Measurements from ENCODE around the gene KRTAP5-4. TPM values are rescaled to one million over a fixed set of nuclear protein-coding genes. Genes with fewer than 3 reads are reported as not detected.

KRTAP5-4 gene
- total RNA-seq, 1 experiment from 2014 or later: not detected

GRCh38 chr11:1624621-1625020 lies 2.7 kb upstream of the KRTAP5-4 start:
- intact Hi-C loops (cut with micrococcal nuclease; ENCODE audit: unreplicated experiment): loop anchor here (10.0 kb wide), 1 partner anchor 80 kb away; no protein-coding TSS in a partner anchor
- CTCF ChIA-PET: no interaction called here

GRCh38 chr11:1623716-1624115 lies 1.8 kb upstream of the KRTAP5-4 start:
- H3K36me3 ChIP-seq (ENCODE audit: insufficient read depth, low read length, poor library complexity, severe bottlenecking): no peaks in the 10 kb centered on the region
- ChIA-PET POLR2A (ENCODE audit: low non-redundant PET) (no interaction called here), CTCF (no interaction called here)
- H3K27me3 ChIP-seq (replicated peaks; ENCODE audit: insufficient read depth, low read depth, low read length, poor library complexity): no peaks in the 10 kb centered on the region
- BruUV-seq (replicated peaks): no TSS peak
- no peak overlapping the region for H3K4me3 ChIP-seq (ENCODE audit: low read depth, low read length, poor library complexity, severe bottlenecking)
- H3K27ac ChIP-seq (ENCODE audit: low read depth, low read length, poor library complexity, severe bottlenecking): no peak overlapping the region
- no peak for TF ChIP-seq EZH2 (IDR thresholded peaks at IDR 0.05; ENCODE audit: borderline replicate concordance, low read depth, low read length, poor library complexity, severe bottlenecking)
- TF ChIP-seq CTCF (conservative IDR thresholded peaks at IDR 0.05; ENCODE audit: low read depth, low read length): no peak
- no peaks in the 10 kb centered on the region for H3K9me3 ChIP-seq (ENCODE audit: low read depth, low read length, poor library complexity, severe bottlenecking)
- intact Hi-C loops (cut with micrococcal nuclease; ENCODE audit: unreplicated experiment): loop anchor here (10.0 kb wide), 1 partner anchor 79 kb away; no protein-coding TSS in a partner anchor
- DNase-seq (ENCODE audit: low spot score): no peak
- H3K4me1 ChIP-seq (ENCODE audit: insufficient read depth, low read length, poor library complexity, severe bottlenecking): no peaks in the 10 kb centered on the region

More at GRCh38 chr11:1624621-1625020, 2.7 kb upstream of the KRTAP5-4 start:
- no peaks in the 10 kb centered on the region for H3K27me3 ChIP-seq (replicated peaks; ENCODE audit: insufficient read depth, low read depth, low read length, poor library complexity)
- TF ChIP-seq EZH2 (IDR thresholded peaks at IDR 0.05; ENCODE audit: borderline replicate concordance, low read depth, low read length, poor library complexity, severe bottlenecking) (no peak), CTCF (conservative IDR thresholded peaks at IDR 0.05; ENCODE audit: low read depth, low read length) (no peak)
- no peak for DNase-seq (ENCODE audit: low spot score)
- no peaks in the 10 kb centered on the region for H3K4me1 ChIP-seq (ENCODE audit: insufficient read depth, low read length, poor library complexity, severe bottlenecking)
- no peak overlapping the region for H3K27ac ChIP-seq (ENCODE audit: low read depth, low read length, poor library complexity, severe bottlenecking)
- no peak overlapping the region for H3K4me3 ChIP-seq (ENCODE audit: low read depth, low read length, poor library complexity, severe bottlenecking)
- no peaks in the 10 kb centered on the region for H3K36me3 ChIP-seq (ENCODE audit: insufficient read depth, low read length, poor library complexity, severe bottlenecking)
- POLR2A ChIA-PET (ENCODE audit: low non-redundant PET): no interaction called here
- H3K9me3 ChIP-seq (ENCODE audit: low read depth, low read length, poor library complexity, severe bottlenecking): no peaks in the 10 kb centered on the region
- no TSS peak for BruUV-seq (replicated peaks)

DNA sequence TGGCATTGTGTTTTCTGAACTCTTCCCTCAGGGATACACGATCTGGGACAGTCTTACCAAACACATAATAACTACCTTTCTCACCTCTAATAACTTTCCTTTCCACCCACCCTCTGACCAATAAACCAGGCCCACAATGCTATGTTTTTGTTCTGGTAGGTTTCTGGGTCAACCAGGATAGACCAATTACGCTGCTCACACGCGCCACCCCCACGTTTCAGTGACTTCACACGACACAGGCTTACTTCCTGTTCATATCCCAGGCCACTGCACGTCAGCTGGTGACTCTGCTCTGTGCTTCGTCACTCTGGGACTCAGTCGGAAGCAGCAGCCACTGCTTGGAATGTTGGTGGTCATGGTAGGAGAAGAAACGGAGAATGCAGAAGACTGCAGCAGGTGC lies 2.5 kb downstream of the KRTAP5-4 start:
- Histone ChIP-seq H3K4me3 (ENCODE audit: low read depth, low read length, poor library complexity, severe bottlenecking) (no peak overlapping the region), H3K27ac (ENCODE audit: low read depth, low read length, poor library complexity, severe bottlenecking) (no peak overlapping the region), H3K36me3 (ENCODE audit: insufficient read depth, low read length, poor library complexity, severe bottlenecking) (no peaks in the 10 kb centered on the region), H3K9me3 (ENCODE audit: low read depth, low read length, poor library complexity, severe bottlenecking) (no peaks in the 10 kb centered on the region), H3K27me3 (replicated peaks; ENCODE audit: insufficient read depth, low read depth, low read length, poor library complexity) (no peaks in the 10 kb centered on the region), H3K4me1 (ENCODE audit: insufficient read depth, low read length, poor library complexity, severe bottlenecking) (no peaks in the 10 kb centered on the region)
- TF ChIP-seq EZH2 (IDR thresholded peaks at IDR 0.05; ENCODE audit: borderline replicate concordance, low read depth, low read length, poor library complexity, severe bottlenecking): no peak
- no peak for TF ChIP-seq CTCF (conservative IDR thresholded peaks at IDR 0.05; ENCODE audit: low read depth, low read length)
- ChIA-PET POLR2A (ENCODE audit: low non-redundant PET) (no interaction called here), CTCF (no interaction called here)
- BruUV-seq (replicated peaks): no TSS peak
- intact Hi-C loops (cut with micrococcal nuclease; ENCODE audit: unreplicated experiment): no loop called here
- DNase-seq (ENCODE audit: low spot score): no peak

Measured in A673 (cell line).